HG02571 (cell line): Measurements from ENCODE around the gene RIPOR1.
"Not testable (repeated sequence)": the region's sequence is repeated elsewhere in the genome, so short reads cannot be mapped to it uniquely, and the experiment has no call there.

Source experiments
- ATAC-seq: cut with Tn5 transposase; IDR thresholded peaks from one replicate; pipeline ENCODE4 v1.9.1; 2021; ENCODE audit warnings: mild to moderate bottlenecking, moderate library complexity; ENCODE audit not compliant: unreplicated experiment

RIPOR1 gene

GRCh38 chr16:67517155-67517445 is 11.5 kb upstream of the RIPOR1 start:
- no peak for ATAC-seq

DNA sequence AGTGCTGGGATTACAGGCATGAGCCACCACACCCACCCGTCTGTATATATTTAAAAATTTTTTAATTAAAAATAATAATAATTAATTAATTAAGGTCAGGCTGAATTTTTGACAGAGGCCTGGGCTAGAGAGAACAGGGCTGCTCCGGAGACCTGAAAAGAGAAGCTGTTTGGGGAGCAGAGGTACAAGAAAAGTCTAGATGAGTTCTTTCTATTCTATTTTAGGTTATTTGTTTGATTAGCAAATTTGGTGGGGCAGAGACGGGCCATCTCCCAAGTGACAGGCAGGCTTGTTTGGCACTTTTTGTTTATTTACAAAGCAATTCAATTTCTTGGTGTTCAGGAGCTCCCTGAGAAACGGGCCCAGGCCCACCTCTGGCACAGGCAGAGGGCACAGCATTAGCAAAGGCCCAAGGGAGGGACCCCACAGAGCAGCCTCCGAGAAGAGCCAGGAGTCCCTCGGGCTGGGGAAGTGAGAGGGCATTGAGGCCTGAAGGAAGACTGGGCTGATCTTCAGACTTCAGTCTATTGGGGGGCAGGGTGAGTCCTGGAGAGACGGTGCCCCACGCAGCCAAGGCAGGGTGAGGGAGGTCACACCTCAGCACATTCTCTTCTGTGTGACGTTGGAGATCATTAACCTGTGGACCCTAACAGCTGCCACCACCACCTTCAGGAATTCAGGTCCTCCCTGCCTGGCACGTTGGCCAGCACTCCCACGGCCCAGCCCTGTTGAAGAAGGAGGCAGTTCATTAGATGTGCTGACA is 10.8 kb upstream of the RIPOR1 start:
- ATAC-seq: peak; percentile 37

- no peak for ATAC-seq
These were observed 10.0 kb upstream of the RIPOR1 start for GRCh38 chr16:67518676-67519075.

DNA sequence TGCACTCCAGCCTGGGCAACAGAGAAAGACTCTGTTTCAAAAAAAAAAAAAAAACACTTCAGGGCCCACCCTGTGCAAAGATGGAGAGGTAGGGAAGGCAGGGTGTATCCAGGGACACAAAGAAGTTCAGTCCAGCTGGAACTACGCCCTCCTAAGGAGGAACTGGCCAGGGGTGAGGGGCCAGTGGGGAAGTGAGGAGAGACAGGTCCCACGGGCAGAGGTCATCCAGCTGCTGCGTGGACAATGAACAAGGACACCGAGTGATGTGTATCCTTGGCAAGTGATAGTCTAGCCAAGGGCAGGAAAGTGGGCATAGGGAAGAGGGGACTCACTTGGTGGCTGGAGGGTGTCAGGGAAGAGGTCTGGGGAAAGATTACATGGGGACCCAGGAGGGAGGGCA is 9.4 kb upstream of the RIPOR1 start:
- no peak for ATAC-seq

DNA sequence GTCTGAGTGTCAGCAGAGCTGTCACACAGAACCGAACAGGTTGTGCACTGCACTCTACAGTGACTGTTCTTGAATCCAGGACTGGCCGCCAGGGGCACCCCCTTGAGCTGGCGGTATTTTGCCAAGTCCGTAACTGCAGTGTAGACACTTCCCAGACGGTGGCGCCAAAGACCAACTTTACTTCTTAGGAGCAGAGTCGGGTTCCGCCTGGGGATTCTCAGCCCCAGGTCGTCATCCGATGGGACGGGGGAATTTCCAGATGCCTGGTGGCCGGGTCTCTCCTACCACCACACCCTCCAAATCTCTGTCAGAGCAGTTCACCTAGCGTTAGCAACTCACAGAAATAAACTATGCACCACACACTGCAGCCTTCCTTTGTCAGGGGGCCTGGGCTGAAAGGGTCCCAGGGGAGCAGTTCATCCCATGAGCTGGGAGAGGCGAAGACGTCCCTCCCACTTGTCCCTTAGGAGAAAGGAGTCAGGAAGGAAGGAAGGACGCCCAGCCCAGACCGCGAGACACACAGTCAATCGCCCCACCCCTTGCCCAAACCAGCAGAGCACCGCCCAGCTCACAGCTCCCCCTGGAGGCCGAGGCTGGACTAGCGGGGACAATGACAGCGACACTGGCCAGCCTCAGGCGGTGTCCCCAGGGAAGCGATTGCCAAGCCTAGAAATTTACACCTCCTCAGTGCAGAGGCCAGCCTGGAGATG is 7.4 kb upstream of the RIPOR1 start:
- ATAC-seq: peak; percentile 62

GRCh38 chr16:67525176-67525860 is 3.3 kb upstream of the RIPOR1 start:
- no peak for ATAC-seq

GRCh38 chr16:67526149-67526791 is 2.4 kb upstream of the RIPOR1 start:
- ATAC-seq: no peak

DNA sequence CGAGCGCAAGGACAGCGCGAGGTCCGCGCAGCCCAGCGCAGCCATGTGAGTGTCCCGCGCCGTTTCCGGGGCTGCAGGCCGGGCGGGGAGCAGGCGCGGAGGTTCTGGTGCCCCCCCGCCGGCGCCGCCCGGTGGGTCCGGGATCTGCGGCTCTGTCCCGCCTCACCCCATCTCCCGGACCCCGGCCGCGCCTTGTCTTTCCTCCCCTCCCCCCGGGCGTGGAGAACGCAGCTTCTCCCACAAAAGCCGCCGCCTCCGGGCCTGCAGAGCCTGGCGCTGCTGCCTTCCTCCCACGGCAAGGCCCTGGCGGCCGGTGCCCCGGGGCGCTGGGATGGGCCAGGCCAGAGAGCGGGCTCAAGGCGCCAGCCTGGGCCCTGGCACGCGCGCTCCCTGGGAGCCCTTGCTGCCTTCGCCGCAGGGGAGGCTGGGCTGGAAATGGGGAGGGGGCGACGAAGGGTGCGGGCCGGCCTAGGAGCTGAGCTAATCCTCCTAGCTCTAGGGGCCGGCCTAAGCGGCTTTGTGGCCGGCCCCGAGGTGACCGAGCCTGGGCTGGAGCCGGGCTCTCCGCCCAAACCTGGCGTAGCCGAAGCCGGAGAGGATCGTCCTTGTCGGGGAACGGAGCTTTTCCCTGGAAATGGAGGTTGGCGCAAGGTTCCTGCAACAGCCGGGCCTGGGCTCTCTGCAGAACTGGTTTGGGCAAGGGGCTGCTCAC is 397 bp downstream of the RIPOR1 start:
- ATAC-seq: no peak

DNA sequence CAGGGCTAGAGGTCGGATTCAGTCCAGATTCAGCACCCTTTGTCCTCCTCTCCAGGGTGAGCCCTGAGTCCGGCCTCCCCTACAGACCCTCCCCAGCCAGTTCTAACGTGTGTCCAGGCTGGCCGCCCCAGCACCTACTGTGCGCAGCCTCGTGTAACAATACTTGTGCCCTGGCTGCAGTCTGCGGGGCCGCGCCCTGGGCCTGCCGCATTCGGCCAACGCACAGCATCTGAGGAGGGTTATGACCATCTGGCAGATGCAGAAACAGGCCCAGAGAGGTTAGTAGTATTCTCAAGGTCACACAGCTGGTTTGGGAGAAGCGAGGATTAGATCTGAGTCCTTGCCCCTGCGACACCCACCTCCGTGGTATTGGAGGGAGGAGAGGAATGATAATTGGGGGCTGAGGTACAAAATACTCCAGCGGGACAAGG is 968 bp downstream of the RIPOR1 start:
- no peak for ATAC-seq

GRCh38 chr16:67530013-67530939 is 1.6 kb downstream of the RIPOR1 start:
- peak; percentile 47 for ATAC-seq

DNA sequence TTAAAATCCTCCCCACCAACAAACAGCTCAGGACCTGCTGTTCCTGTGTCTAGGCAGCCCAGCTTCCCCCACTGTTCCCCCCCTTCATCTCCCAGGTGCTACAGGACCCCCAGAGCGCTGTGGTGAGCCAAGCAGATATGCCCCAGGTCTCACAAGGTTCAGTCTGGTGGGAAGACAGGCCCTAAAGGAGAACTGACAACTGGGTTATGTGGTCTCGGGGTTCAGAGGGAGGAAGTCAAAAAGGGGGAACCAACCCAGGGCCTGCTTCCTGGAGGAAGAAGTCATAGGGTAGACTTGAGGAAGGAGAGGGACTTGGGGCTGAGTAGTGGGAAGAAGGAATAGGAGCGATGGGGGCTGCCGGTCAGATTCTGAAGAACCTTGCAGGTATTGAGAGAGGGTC is 2.6 kb downstream of the RIPOR1 start:
- ATAC-seq: no peak

- no peak for ATAC-seq
These were observed 4.5 kb downstream of the RIPOR1 start for GRCh38 chr16:67533024-67533560.

- ATAC-seq: not testable (repeated sequence)
These were observed 5.4 kb downstream of the RIPOR1 start for GRCh38 chr16:67533987-67534386.

DNA sequence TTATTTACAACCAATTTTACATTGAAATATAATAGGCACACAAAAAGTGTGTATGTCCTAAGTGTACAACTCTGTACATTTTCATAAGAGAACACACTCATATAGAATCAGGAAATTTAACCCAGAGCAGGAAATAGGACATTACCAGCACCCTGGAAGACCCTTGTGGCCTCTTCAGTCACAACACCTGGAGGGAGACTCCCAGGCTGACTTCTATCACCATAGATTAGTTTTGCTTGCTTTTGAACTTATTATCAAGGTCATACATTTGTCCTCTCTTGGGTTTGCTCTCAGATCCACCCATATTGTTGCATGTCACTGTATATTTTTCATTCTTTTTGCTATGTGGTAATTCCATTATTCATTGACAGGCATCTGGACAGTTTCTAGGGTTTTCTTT is 5.8 kb downstream of the RIPOR1 start:
- ATAC-seq: no peak

DNA sequence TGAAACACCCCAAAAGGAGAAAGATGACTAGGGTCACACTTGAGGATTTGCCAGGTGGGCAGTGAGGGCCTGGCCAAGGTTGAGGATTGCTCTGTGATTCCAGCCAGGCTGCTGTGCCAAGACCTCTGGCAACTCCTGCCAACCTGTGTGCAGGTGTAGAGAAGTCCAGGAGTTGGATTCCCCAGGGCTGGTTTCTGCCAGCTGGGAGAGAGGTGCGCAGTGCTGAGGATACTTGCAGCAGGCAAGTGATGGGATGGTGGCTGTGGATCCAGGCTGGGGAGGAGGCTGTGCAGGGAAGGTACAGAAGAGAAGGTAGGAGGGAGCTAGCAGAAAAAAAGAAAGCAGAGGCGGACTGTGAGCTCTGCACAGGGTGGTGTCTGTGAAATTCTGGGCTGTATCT is 6.6 kb downstream of the RIPOR1 start:
- no peak for ATAC-seq

DNA sequence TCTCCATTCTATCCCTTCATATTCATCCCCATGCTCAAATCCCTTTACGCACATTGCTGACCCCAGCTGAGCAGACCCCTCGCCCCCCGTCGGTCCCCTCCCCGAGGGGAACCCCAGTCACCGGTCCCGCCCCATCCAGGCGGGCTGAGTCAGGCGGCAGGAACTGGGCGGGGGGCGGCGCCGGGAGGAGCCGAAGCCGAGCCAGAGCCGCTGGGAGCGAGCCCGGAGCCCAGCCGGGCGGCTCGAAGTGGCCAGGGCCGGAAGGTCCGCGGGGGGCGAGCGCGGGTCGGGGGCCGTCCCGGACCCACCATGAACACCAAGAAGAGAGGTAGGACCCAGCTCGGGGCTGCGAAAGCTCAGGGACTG is 8.6 kb downstream of the RIPOR1 start:
- no peak for ATAC-seq

GRCh38 chr16:67537636-67538591 is 9.3 kb downstream of the RIPOR1 start:
- no peak for ATAC-seq

GRCh38 chr16:67538666-67539101 is 10.1 kb downstream of the RIPOR1 start:
- no peak for ATAC-seq
